ENCODE measurements around the gene ZDBF2.
"Not testable (repeated sequence)": the region's sequence is repeated elsewhere in the genome, so short reads cannot be mapped to it uniquely, and the experiment has no call there.

ZDBF2 gene

GRCh38 chr2:206336861-206337260 lies 62.4 kb downstream of the ZDBF2 start:
- DNase-seq = no peak

GRCh38 chr2:206337956-206338355 lies 63.5 kb downstream of the ZDBF2 start:
- no peak for DNase-seq

GRCh38 chr2:206341396-206341795 lies 66.9 kb downstream of the ZDBF2 start:
- no peak for DNase-seq

- no peak for DNase-seq
Observed at GRCh38 chr2:206343144-206343543, 68.7 kb downstream of the ZDBF2 start.

- DNase-seq = no peak
Observed at GRCh38 chr2:206343816-206344215, 69.4 kb downstream of the ZDBF2 start.

GRCh38 chr2:206345606-206346005 lies 71.1 kb downstream of the ZDBF2 start:
- DNase-seq = no peak

- no peak for DNase-seq
Observed at GRCh38 chr2:206349375-206349774, 74.9 kb downstream of the ZDBF2 start.

- no peak for DNase-seq
Observed at GRCh38 chr2:206352571-206352970, 78.1 kb downstream of the ZDBF2 start.

- DNase-seq = no peak
Observed at GRCh38 chr2:206353685-206354084, 79.2 kb downstream of the ZDBF2 start.

- DNase-seq = no peak
Observed at GRCh38 chr2:206354129-206354528, 79.7 kb downstream of the ZDBF2 start.

- not testable (repeated sequence) for DNase-seq
Observed at GRCh38 chr2:206356840-206357239, 82.4 kb downstream of the ZDBF2 start.

- not testable (repeated sequence) for DNase-seq
Observed at GRCh38 chr2:206360840-206361239, 86.4 kb downstream of the ZDBF2 start.

GRCh38 chr2:206361407-206362045 lies 87.1 kb downstream of the ZDBF2 start:
- DNase-seq = no peak
